H4 (cell line): ENCODE data around the gene MEGF11. TPM values are rescaled to one million over a fixed set of nuclear protein-coding genes. Genes with fewer than 3 reads are reported as not detected.

ENCODE experiments used
- DNase-seq: peaks from one replicate; pipeline ENCODE4 v3.0.0-alpha.2; 2015; ENCODE audit warnings: low spot score
- total RNA-seq: library from RNA; depleted of rRNA; stranded (reverse); fragments of >200 nt; shearing (Covaris generic); gene quantifications from 2 replicates; pipeline ENCODE4 v1.2.3, GENCODE V29; 2014

The MEGF11 gene
- total RNA-seq, 1 experiment from 2014 or later = 0.02 TPM

DNA sequence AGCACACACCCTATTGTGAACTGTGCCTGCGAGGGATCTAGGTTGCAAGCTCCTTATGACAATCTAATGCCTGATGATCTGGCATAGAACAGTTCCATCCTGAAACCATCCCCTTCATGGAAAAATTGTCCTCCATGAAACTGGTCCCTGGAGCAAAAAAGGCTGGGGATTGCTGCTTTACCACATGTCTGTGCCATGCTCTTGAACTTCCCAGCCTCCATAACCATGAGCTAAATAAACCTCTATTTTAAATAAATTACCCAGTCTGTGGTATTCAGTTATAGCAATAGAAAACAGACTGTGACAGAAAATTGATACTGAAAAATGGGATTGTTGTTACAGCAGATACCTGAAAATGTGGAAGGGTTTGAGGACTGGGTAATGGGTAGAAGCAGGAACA is 221.5 kb downstream of the MEGF11 start:
- DNase-seq = no peak

GRCh38 chr15:66030650-66031049 is 222.9 kb downstream of the MEGF11 start:
- no peak for DNase-seq

DNA sequence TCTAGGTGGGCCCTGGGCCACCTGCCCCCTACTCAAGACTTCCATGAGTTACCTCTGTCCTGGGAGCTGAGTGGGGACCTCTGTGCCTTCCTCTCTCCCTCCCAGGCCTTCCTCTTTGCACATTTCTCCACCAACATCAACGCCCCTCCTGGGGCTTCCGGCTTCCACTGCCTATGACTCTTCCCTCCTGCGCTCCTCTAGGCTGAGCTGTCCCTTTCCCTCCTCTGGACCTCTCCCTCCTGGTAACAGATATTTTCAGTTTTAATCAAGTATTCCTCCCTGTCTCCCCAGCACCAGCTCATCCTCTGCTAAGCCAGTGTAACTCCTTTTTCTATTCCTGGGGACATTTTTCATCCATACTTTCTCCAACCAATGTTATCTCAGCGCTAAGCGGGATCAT is 223.9 kb downstream of the MEGF11 start:
- DNase-seq = no peak

DNA sequence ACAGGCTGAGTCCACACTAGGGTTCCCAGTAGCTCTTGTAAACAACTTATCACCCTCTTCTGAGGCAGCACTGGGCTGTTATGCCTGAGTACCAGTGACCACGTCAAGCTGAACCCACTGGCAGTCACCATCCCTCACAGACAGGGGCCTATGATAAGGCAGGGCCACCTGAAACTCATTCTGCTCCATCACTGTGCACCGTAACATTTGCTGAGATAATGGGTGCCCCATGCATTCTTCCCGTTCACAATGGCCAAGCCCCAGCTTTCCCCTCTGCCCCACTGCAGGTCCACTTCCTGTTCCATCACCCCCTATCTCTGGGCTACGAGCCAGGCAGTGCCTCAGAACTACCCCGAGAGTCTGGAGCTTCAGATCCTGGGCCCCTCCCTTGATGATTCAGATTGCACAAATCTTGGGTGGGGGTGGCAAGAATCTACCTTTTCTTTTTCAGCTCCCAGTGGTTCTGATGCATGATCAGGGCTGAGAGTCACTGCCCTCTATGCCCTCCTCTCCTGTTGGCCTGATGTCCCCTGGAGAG is 226.2 kb downstream of the MEGF11 start:
- peak; percentile 49 for DNase-seq

GRCh38 chr15:66025972-66026371 is 227.6 kb downstream of the MEGF11 start:
- no peak for DNase-seq

- no peak for DNase-seq
Measured at GRCh38 chr15:66025015-66025452, 228.5 kb downstream of the MEGF11 start.

DNA sequence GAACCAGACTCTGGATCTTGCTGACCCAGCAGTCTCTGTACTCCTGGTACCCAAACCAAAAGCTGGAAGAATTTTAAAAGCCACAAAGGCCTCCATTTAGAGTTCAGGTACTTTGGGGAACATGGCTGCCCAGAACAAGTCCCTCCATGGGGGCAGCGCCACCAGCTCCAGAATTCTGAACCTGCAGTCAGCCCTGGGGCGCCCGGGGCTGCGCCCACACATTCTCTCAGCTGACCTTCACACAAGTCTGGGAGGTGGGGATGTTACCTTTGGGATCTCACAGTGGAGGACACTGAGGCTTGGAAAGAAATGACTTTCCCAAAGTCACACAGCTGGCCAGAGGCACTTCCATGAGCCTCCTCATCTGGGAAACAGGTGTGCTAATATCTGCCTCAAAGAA is 229.4 kb downstream of the MEGF11 start:
- no peak for DNase-seq

GRCh38 chr15:66023311-66023972 is 230.1 kb downstream of the MEGF11 start:
- DNase-seq = no peak

DNA sequence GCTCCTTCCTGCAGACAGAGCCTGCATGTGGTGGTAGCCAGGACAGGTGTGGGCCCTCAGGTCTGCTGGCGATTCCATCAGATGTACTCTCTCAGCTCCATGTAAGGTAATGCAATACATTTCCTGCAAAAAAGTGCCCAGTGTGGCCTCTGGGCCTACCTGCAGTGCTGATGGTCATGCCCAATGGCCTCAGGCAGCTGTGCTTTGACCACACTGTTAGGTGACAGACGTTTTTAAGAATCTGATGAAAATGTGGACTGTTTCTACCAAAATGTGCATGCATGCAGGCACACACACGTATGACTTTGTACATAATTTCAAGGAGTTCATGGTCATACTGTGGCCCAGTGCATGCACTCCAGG is 231.4 kb downstream of the MEGF11 start:
- no peak for DNase-seq

- DNase-seq = no peak
Measured at GRCh38 chr15:66021496-66022162, 231.9 kb downstream of the MEGF11 start.

DNA sequence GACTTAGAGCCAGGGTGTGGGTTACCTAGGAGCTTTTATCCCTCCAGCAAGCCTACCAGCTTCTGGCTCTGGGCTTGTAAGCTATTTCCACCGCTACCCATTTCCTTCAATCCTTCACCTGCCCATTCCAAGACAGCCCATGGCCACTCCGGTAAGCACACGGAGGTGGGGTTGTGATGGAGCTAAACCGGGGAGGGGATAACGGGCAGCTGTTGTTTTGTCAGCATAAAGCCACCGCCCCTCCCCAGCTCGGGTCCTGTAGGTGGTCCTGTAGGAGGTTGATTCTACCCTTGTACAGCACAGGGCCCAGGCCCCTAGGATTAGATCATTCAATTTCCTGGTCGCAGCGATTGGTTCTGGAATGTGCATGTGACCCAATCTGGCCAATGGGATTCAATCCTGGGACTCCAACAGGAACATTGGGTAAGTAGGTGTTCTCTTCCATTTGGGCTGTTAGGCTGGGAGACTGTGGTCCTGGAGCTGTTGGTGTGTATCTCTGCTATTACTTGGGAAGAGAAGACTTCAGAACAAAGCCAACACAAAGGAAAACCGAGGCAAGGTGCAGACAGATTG is 233.6 kb downstream of the MEGF11 start:
- DNase-seq = no peak

DNA sequence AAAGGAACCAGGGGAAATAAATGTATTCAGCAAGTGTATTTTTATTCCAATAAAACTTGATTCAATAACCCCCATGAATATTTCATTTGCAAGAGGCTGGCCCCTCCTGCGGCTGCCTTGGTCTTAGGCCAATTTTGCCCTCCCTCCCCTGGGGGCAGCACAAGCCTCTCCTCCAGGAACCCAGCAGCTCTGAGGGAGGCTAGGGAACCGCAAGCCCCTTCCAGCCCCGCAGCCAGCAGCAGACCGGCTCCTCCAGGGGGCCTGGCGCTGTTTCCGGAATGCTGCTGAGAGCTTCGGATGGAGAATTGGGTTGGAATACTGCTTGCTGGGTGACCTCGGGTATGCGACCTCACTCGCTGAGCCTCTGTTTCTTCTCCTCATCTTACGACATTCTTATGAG is 234.2 kb downstream of the MEGF11 start:
- no peak for DNase-seq

GRCh38 chr15:66018488-66018797 is 235.1 kb downstream of the MEGF11 start:
- no peak for DNase-seq

GRCh38 chr15:66017792-66018487 is 235.6 kb downstream of the MEGF11 start:
- DNase-seq = no peak

- no peak for DNase-seq
Measured at GRCh38 chr15:66017000-66017399, 236.6 kb downstream of the MEGF11 start.

DNA sequence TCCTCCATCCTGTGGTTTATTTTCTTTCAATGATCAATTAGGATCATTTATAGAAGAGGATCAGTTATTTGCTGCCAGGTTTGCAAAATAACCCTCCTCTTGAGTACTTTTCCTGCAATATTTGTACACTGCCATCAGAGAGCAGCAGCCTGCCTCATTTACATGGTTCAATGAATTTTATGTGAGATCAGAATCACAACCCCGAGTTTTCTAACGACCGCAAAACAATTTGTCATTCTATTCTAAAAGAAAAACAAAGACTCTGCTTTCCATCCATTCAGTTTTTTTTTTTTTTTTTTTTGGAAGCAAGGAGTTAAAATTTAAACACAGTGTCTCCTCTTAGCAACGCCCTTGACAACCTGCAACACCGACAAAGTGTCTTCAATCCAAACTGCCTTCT is 237.4 kb downstream of the MEGF11 start:
- no peak for DNase-seq

DNA sequence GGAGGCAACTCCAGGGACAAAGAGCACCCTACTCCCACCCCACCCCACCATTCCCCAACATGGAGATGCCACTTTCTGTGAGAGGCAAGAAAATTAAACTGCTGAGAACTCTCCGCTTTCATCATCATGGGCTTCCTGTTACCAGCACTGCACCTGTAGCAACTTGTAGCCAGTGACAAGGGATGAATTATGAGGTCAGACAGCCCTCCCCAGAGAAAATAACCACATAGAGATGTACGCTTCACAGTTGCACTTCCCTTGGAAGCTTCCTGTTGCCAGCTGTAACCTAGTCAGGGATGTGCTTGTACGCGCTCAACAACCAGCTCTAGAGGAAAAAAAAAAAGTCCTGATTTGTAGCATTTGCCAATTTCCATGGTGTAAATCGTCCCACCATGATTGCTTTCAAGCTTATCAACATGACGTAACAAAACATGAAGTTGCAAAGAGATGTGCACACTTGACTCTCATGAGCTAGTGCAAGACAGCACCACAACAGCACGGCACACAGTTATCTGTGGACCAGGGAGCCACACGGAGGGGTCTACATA is 238.8 kb downstream of the MEGF11 start:
- DNase-seq = no peak

DNA sequence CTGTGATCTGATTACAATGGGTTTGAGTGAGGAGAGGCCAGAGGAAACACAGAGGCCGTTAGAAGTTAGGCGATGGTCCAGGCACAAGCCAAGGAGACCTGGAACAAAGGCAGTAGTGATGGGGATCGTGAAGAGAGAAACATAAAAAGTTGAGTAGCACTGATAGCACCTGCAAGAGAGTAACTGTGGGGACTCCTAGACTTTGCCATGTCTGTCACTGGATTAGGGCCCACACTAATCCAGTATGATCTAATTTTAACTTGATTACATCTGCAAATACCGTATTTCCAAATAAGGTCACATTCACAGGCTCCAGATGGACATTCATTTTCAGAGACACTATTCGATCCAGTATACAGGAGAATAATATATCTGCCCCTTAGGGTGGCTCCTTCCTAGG is 239.5 kb downstream of the MEGF11 start:
- no peak for DNase-seq

GRCh38 chr15:66008940-66009562 is 244.5 kb downstream of the MEGF11 start:
- no peak for DNase-seq

DNA sequence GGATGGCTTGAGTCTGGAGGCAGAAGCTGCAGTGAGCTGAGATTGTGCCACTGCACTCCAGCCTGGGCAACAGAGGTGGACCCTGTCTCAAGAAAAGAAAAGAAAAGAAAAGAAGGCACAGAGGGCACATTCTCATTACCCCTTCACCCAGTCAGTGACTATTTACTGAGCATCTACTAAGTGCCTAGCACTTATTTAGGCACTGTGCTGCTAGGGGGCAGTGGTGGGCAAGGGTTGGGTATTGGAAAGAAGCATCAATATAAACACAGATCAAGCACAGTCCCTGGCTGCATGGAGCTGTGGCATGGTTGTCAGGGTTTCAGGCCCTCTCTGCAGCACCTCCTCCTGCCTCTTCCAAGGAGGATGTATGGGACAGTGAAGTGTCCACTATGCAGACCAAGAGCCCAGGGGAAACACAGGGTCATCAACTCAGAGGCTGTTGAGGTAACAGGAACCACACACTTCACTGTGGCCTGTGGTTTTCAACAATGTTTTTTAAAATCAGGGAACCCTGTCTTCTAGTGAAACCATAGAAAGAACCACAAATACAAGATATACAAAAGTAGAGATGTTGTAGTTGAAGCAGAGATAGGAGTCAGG is 245.8 kb downstream of the MEGF11 start:
- DNase-seq = no peak

GRCh38 chr15:66006986-66007385 is 246.6 kb downstream of the MEGF11 start:
- DNase-seq = peak; percentile 48
